GM21576 (cell line): ENCODE measurements around the gene DRAP1.

Experiments
- ATAC-seq: cut with Tn5 transposase; IDR thresholded peaks from one replicate; pipeline ENCODE4 v1.9.1; 2021; ENCODE audit warnings: mild to moderate bottlenecking, moderate library complexity; ENCODE audit not compliant: unreplicated experiment

Gene DRAP1

GRCh38 chr11:65919141-65919572 is at the start of gene DRAP1:
TSS of gene DRAP1 (plus strand) at chr11:65919426. CDS start at chr11:65919502, 76 bp downstream.
- ATAC-seq: peak; percentile 78

GRCh38 chr11:65869643-65870306 is 49.5 kb upstream of the DRAP1 start:
- ATAC-seq: no peak

GRCh38 chr11:65870307-65870658 is 48.9 kb upstream of the DRAP1 start:
- ATAC-seq: no peak

GRCh38 chr11:65870706-65871681 is 48.2 kb upstream of the DRAP1 start:
- ATAC-seq: no peak

GRCh38 chr11:65871811-65872548 is 47.2 kb upstream of the DRAP1 start:
- ATAC-seq: no peak

- no peak for ATAC-seq
These were observed 46.5 kb upstream of the DRAP1 start, which contains the start of gene EFEMP2 for GRCh38 chr11:65872586-65873317. TSS of gene EFEMP2 (minus strand) at chr11:65872800. CDS start at chr11:65872354, 446 bp downstream.

- ATAC-seq: peak; percentile 82
These were observed 45.7 kb upstream of the DRAP1 start for GRCh38 chr11:65873318-65874156.

GRCh38 chr11:65879617-65880016 is 39.6 kb upstream of the DRAP1 start, which contains the start of gene CTSW:
TSS of gene CTSW (plus strand) at chr11:65879837. CDS start at chr11:65879855, 18 bp downstream.
- no peak for ATAC-seq

GRCh38 chr11:65880027-65880426 is 39.2 kb upstream of the DRAP1 start:
- no peak for ATAC-seq

- no peak for ATAC-seq
These were observed 38.3 kb upstream of the DRAP1 start for GRCh38 chr11:65880844-65881421.

GRCh38 chr11:65882120-65883057 is 36.8 kb upstream of the DRAP1 start:
- no peak for ATAC-seq

- no peak for ATAC-seq
These were observed 36.0 kb upstream of the DRAP1 start for GRCh38 chr11:65883058-65883761.

- ATAC-seq: no peak
These were observed 35.2 kb upstream of the DRAP1 start for GRCh38 chr11:65883786-65884715.

- ATAC-seq: no peak
These were observed 34.5 kb upstream of the DRAP1 start for GRCh38 chr11:65884716-65885092.

- no peak for ATAC-seq
These were observed 34.0 kb upstream of the DRAP1 start for GRCh38 chr11:65885231-65885630.

GRCh38 chr11:65885808-65886536 is 33.3 kb upstream of the DRAP1 start:
- no peak for ATAC-seq
